Lower lobe of right lung (tissue), 2 donors: ENCODE measurements around the gene CEP250. TPM values are rescaled to one million over a fixed set of nuclear protein-coding genes. Genes with fewer than 3 reads are reported as not detected.
A peak's percentile ranks its signal among the peaks of the same experiment; 100 is the strongest.

Experiments used
- ATAC-seq, 2 donors: fragments of 200-7000 bp; cut with Tn5 transposase; one replicate each; pipeline ENCODE4 v1.9.1; 2020 to 2022; ENCODE audit warnings: mild to moderate bottlenecking in 2 of 2, moderate library complexity in 2 of 2
- DNase-seq: peaks from one replicate; pipeline ENCODE4 v3.0.0-alpha.2; 2020
- H3K27ac ChIP-seq: fragments of 200-600 bp; one replicate; pipeline ENCODE4 v1.8.0; 2022
- H3K27me3 ChIP-seq: fragments of 200-600 bp; one replicate; pipeline ENCODE4 v1.8.0; 2022; ENCODE audit warnings: low read depth
- H3K36me3 ChIP-seq: fragments of 200-600 bp; one replicate; pipeline ENCODE4 v1.8.0; 2022; ENCODE audit warnings: mild to moderate bottlenecking
- H3K4me1 ChIP-seq: fragments of 200-600 bp; one replicate; pipeline ENCODE4 v1.8.0; 2022
- H3K4me3 ChIP-seq: fragments of 200-600 bp; one replicate; pipeline ENCODE4 v1.8.0; 2022; ENCODE audit warnings: mild to moderate bottlenecking
- H3K9me3 ChIP-seq: fragments of 200-600 bp; one replicate; pipeline ENCODE4 v1.8.0; 2022
- intact Hi-C: fragments of 100-400 bp; cut with DNase I; formaldehyde crosslinking; loops from one replicate; pipeline ENCODE4 v1.11.0; 2022
- total RNA-seq: library from RNA; stranded (reverse); fragmentation: NEBNext Ultra II Directional; extraction: Animal tissue kit (Norgen Biotek cat#: 25700); gene quantifications from one replicate; pipeline ENCODE4 v1.2.1, GENCODE V29; 2021
- TF ChIP-seq, protein P1 (sequence below): fragments of 200-600 bp; IDR thresholded peaks from one replicate; pipeline ENCODE4 v1.8.0; 2022; ENCODE audit warnings: antibody characterized with exemption, mild to moderate bottlenecking
- donor health status: DM: no; HTN: yes; CAD: no; lungs with severe emphysema.

Gene CEP250
- total RNA-seq, 1 donor from 2014 or later, result 30.7 TPM

DNA sequence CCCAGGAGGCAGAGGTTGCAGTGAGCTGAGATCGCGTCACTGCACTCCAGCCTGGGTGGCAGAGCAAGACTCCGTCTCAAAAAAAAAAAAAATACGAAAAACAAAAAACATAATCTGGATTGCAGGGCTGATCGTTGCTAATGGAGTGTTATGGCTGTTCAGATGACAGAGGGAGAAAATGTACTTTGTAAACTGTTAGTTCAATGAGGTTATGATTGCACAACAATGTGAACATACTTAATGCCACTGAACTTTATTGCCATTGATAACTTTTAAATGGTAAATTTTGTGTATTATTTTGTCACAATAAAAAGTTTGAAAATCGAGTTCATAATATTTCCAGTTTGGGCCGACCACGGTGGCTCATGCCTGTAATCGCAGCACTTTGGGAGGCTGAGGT, 63.6 kb downstream of the CEP250 start:
- no peak for DNase-seq
- intact Hi-C loops, result no loop called here
- H3K27ac ChIP-seq, result no peak overlapping the region
- TF ChIP-seq, protein P1, sequence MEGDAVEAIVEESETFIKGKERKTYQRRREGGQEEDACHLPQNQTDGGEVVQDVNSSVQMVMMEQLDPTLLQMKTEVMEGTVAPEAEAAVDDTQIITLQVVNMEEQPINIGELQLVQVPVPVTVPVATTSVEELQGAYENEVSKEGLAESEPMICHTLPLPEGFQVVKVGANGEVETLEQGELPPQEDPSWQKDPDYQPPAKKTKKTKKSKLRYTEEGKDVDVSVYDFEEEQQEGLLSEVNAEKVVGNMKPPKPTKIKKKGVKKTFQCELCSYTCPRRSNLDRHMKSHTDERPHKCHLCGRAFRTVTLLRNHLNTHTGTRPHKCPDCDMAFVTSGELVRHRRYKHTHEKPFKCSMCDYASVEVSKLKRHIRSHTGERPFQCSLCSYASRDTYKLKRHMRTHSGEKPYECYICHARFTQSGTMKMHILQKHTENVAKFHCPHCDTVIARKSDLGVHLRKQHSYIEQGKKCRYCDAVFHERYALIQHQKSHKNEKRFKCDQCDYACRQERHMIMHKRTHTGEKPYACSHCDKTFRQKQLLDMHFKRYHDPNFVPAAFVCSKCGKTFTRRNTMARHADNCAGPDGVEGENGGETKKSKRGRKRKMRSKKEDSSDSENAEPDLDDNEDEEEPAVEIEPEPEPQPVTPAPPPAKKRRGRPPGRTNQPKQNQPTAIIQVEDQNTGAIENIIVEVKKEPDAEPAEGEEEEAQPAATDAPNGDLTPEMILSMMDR, result no peak
- peaks cover 10% of the 10 kb centered on the region for H3K36me3 ChIP-seq
- H3K4me1 ChIP-seq, result no peaks in the 10 kb centered on the region
- no peak overlapping the region for H3K4me3 ChIP-seq
- no peaks in the 10 kb centered on the region for H3K27me3 ChIP-seq
- no peaks in the 10 kb centered on the region for H3K9me3 ChIP-seq
- no peak for ATAC-seq

DNA sequence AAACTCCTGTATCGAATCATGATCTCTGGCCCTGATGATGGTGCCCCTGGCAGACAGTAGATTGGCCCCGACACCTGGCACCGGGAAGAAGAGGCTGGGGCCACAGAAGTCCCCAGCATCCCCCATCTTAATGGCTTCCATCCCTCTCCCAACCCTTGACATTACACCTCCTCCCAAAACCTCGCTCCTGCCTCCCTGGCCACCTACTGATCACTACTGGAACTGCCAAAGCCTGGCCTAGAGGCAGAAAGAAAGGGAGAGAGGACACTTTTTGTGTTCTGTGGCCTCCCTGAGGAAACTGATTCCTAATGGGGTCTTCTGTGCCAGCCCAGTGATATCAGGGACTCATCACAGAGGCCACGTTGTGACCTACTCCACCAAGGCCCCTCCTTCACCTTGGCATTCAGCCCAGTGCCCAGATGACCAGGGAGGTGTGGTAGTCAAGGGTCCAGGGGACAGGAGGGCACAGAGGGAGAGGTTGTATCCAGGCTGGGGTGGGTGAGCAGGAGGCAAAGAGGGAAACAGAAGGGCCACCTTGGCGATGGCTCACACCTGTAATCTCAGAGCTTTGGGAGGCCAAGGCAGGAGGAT, 68.0 kb downstream of the CEP250 start:
- H3K27me3 ChIP-seq, result no peaks in the 10 kb centered on the region
- no peak overlapping the region for H3K4me3 ChIP-seq
- H3K4me1 ChIP-seq, result no peaks in the 10 kb centered on the region
- DNase-seq, result no peak
- H3K36me3 ChIP-seq, result no peaks in the 10 kb centered on the region
- H3K27ac ChIP-seq, result no peak overlapping the region
- TF ChIP-seq, protein P1, result peak; percentile 41
- no peaks in the 10 kb centered on the region for H3K9me3 ChIP-seq
- intact Hi-C loops, result no loop called here
- peak in 1 of 2 donors; percentile 47 for ATAC-seq

GRCh38 chr20:35525639-35526038, 70.2 kb downstream of the CEP250 start:
- Histone ChIP-seq H3K4me1 (no peaks in the 10 kb centered on the region), H3K9me3 (no peaks in the 10 kb centered on the region), H3K36me3 (no peaks in the 10 kb centered on the region), H3K27ac (no peak overlapping the region), H3K4me3 (no peak overlapping the region), H3K27me3 (no peaks in the 10 kb centered on the region)
- no peak for ATAC-seq
- DNase-seq, result no peak
- TF ChIP-seq, protein P1, result no peak
- intact Hi-C loops, result no loop called here

DNA sequence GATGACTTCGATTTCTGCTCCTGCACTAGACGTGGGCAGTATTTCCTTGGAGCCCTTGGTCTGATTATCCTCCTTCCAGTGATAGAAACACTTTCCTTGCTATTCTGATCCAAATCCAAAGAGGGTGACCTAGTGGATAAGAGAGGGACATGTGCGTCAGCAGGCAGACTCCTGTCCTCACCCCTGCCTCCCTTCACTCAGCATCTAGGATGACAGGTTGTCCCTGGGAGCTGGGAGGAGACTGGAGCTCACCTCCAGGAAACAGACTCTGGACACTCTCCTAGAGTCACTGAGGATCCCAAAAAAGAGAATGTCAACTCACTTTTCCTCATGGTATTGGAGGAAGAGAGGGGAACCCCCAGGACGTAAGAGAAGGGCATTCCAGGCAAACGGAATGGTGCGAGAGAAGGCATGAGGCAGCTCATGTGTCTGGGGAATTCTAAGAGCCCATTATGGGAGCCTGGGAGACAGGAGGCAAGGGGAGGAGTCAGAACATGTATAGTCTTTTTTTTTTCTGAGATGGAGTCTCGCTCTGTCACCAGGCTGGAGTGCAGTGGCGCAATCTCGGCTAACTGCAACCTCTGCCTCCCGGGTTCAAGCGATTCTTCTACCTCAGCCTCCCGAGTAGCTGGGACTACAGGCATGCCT, 71.8 kb downstream of the CEP250 start:
- Histone ChIP-seq H3K36me3 (no peaks in the 10 kb centered on the region), H3K9me3 (no peaks in the 10 kb centered on the region), H3K4me3 (no peak overlapping the region), H3K4me1 (no peaks in the 10 kb centered on the region), H3K27ac (no peak overlapping the region), H3K27me3 (no peaks in the 10 kb centered on the region)
- TF ChIP-seq, protein P1, result no peak
- ATAC-seq, result no peak
- intact Hi-C loops, result no loop called here
- no peak for DNase-seq

GRCh38 chr20:35529552-35529951, 74.2 kb downstream of the CEP250 start, which contains the start of gene C20orf173:
C20orf173 (minus strand) TSS chr20:35529652; CDS start chr20:35529373, 279 bp downstream.
- DNase-seq, result no peak
- H3K27ac ChIP-seq, result no peak within 1 kb of the TSS
- H3K4me1 ChIP-seq, result no peaks in the 10 kb centered on the region
- H3K9me3 ChIP-seq, result no peaks in the 10 kb centered on the region
- TF ChIP-seq, protein P1, result no peak
- H3K4me3 ChIP-seq, result no peak within 1 kb of the TSS
- intact Hi-C loops, result no loop called here
- no peak for ATAC-seq
- H3K27me3 ChIP-seq, result no peaks in the 10 kb centered on the region
- no peaks in the 10 kb centered on the region for H3K36me3 ChIP-seq
